ENCODE measurements around the gene KIR2DL1. TPM values are rescaled to one million over a fixed set of nuclear protein-coding genes. Genes with fewer than 3 reads are reported as not detected.
"Not testable (repeated sequence)": the region's sequence is repeated elsewhere in the genome, so short reads cannot be mapped to it uniquely, and the experiment has no call there.

KIR2DL1 gene
- total RNA-seq, 1 experiment from 2014 or later: not detected

DNA sequence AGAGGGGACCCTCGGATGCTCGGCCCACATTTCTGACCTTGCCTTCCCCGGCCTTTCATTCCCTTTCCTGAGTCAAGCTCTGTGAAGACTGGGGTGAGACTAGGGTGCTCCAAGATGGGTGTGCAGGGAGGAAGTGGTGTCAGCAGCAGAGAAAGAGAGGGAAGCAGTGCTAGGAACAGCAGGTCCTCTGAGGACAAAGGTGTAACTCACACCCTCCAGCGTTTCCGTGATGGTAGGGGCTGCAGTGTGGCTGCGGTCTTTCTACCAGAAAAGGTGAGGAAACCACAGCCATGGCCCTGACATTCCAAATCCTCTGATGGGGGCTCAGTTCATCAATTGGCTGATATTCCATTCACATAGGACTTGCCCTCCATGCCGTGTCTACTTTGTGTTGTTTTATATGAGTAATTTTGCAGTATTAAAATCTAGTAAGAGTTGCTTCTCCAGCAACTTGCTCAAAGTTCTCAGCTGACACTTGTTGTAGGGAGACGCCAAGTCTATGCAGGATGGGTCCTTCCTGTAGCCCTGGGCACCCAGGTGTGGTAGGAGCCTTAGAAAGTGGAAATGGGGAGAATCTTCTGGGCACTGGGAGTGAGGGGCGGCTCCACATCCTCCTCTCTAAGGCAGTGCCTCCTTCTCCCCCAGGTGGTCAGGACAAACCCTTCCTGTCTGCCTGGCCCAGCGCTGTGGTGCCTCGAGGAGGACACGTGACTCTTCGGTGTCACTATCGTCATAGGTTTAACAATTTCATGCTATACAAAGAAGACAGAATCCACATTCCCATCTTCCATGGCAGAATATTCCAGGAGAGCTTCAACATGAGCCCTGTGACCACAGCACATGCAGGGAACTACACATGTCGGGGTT lies 48.3 kb downstream of the KIR2DL1 start:
- Histone ChIP-seq H3K27ac (no peak overlapping the region), H3K4me3 (no peak overlapping the region), H3K36me3 (no peaks in the 10 kb centered on the region), H3K4me1 (replicated peaks) (no peaks in the 10 kb centered on the region), H3K27me3 (replicated peaks) (no peaks in the 10 kb centered on the region), H3K9me3 (replicated peaks) (no peaks in the 10 kb centered on the region)
- DNase-seq (ENCODE audit: low read depth in 1 of 2, low spot score in 2 of 2): no peak

DNA sequence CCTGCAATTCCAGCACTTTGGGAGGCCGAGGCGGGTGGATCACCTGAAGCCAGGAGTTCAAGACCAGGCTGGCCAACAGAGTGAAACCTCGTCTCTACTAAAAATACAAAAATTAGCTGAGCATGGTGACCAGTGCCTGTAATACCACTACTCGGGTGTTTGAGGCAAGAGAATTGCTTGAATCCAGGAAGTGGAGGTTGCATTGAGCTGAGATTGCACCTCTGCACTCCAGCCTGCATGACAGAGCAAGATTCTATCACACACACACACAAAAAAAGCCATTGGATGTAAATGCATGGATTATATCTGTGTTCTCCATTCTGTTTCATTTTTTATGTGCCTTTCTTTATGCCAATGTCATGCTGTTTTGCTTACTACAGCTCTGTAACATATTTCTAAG lies 54.8 kb downstream of the KIR2DL1 start:
- H3K4me3 ChIP-seq; H3K4me1 ChIP-seq (replicated peaks); H3K27me3 ChIP-seq (replicated peaks); H3K9me3 ChIP-seq (replicated peaks); H3K27ac ChIP-seq; H3K36me3 ChIP-seq; DNase-seq (ENCODE audit: low read depth in 1 of 2, low spot score in 2 of 2): not testable (repeated sequence)

DNA sequence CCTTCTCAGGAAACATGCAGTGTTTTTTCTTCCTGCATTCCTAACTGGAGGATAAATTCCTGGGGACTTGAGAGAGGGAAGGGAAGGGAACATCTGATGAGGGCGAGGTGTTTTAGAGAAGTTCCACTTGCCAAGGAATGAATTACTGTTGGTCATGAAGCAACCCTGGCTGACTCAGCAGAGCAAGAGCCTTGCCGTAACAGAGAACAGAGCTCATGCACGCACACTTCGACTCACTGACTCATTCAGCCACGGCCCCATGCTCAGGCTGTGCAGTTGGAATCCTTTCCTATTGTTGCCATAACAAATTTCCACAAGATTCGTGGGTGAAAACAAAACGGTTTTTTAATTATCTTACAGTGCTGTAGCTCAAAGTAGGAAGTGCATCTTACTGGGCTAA lies 55.7 kb downstream of the KIR2DL1 start:
- not testable (repeated sequence) for H3K4me3 ChIP-seq; H3K9me3 ChIP-seq (replicated peaks); H3K36me3 ChIP-seq; H3K27me3 ChIP-seq (replicated peaks); H3K4me1 ChIP-seq (replicated peaks); H3K27ac ChIP-seq; DNase-seq (ENCODE audit: low read depth in 1 of 2, low spot score in 2 of 2)

DNA sequence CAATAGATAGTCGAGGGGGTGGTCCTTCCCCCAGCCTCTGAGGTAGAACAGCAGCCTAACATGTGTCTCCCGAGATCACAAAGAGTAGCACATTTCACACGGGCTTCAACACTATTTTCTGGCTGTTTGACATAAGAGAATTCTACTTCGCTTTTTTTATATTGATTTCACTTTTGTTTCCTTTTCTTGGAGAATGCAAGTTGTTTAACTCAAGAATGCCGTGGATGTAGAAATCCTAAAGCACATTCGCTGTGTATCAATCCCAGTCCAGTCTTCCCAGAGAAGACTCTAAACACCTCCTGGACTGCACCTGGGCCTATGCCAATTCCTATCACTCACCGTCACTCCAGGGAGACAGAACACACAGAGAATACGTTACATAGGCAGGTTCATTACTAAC lies 58.5 kb downstream of the KIR2DL1 start:
- H3K4me1 ChIP-seq (replicated peaks); H3K36me3 ChIP-seq; H3K9me3 ChIP-seq (replicated peaks); H3K27me3 ChIP-seq (replicated peaks); H3K27ac ChIP-seq; H3K4me3 ChIP-seq; DNase-seq (ENCODE audit: low read depth in 1 of 2, low spot score in 2 of 2): not testable (repeated sequence)

DNA sequence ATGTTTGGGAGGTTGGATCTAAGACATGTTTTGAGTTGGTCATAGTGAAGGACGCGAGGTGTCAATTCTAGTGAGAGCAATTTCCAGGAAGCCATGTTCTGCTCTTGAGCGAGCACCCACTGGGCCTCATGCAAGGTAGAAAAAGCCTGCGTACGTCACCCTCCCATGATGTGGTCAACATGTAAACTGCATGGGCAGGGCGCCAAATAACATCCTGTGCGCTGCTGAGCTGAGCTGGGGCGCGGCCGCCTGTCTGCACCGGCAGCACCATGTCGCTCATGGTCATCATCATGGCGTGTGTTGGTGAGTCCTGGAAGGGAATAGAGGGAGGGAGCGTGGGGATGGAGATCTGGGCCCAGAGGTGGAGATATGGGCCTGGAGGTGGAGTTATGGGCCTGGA lies 62.9 kb downstream of the KIR2DL1 start, which contains the start of gene KIR2DS4:
KIR2DS4 (plus strand) TSS at position 181 of the 400 bp plus-strand sequence.
- not testable (repeated sequence) for H3K4me3 ChIP-seq, H3K27ac ChIP-seq, H3K36me3 ChIP-seq

More for the DNA sequence above, 62.9 kb downstream of the KIR2DL1 start, which contains the start of gene KIR2DS4:
- not testable (repeated sequence) for H3K4me1 ChIP-seq (replicated peaks); DNase-seq (ENCODE audit: low read depth in 1 of 2, low spot score in 2 of 2); H3K27me3 ChIP-seq (replicated peaks); H3K9me3 ChIP-seq (replicated peaks)

Other genes starting within 250 kb of the KIR2DL1 start
- not detected in 2 replicates for gene LILRA2, start 196.0 kb upstream of the KIR2DL1 start, total RNA-seq (2014; rRNA removed; shearing (Covaris generic))
- not detected in 2 replicates for gene LILRA1, start 176.2 kb upstream of the KIR2DL1 start, total RNA-seq (2014; rRNA removed; shearing (Covaris generic))
- not detected in 2 replicates for gene LILRB1, start 139.3 kb upstream of the KIR2DL1 start, total RNA-seq (2014; rRNA removed; shearing (Covaris generic))
- gene LILRB4, start 106.8 kb upstream of the KIR2DL1 start, total RNA-seq (2014; rRNA removed; shearing (Covaris generic)): not detected in 2 replicates
- not detected in 2 replicates for gene KIR3DL3, start 45.4 kb upstream of the KIR2DL1 start, total RNA-seq (2014; rRNA removed; shearing (Covaris generic))
- not detected in 2 replicates for gene KIR2DL3, start 31.3 kb upstream of the KIR2DL1 start, total RNA-seq (2014; rRNA removed; shearing (Covaris generic))
- gene KIR2DL4, start 33.8 kb downstream of the KIR2DL1 start, total RNA-seq (2014; rRNA removed; shearing (Covaris generic)): not detected in 2 replicates
- not detected in 2 replicates for gene KIR3DL1, start 46.7 kb downstream of the KIR2DL1 start, total RNA-seq (2014; rRNA removed; shearing (Covaris generic))
- gene KIR2DS4, start 62.9 kb downstream of the KIR2DL1 start, total RNA-seq (2014; rRNA removed; shearing (Covaris generic)): not detected in 2 replicates
- gene KIR3DL2, start 80.7 kb downstream of the KIR2DL1 start, total RNA-seq (2014; rRNA removed; shearing (Covaris generic)): not detected in 2 replicates
- not detected in 2 replicates for gene FCAR, start 104.4 kb downstream of the KIR2DL1 start, total RNA-seq (2014; rRNA removed; shearing (Covaris generic))
- gene NCR1, start 136.4 kb downstream of the KIR2DL1 start, total RNA-seq (2014; rRNA removed; shearing (Covaris generic)): not detected in 2 replicates
- not detected in 2 replicates for gene NLRP7, start 177.7 kb downstream of the KIR2DL1 start, total RNA-seq (2014; rRNA removed; shearing (Covaris generic))
- not detected in 2 replicates for gene NLRP2, start 196.6 kb downstream of the KIR2DL1 start, total RNA-seq (2014; rRNA removed; shearing (Covaris generic))

All from SJSA1 (cell line).